Tibial nerve (tissue), 4 donors: ENCODE measurements around the gene SNCAIP. TPM values are rescaled to one million over a fixed set of nuclear protein-coding genes. Genes with fewer than 3 reads are reported as not detected.

Source experiments
- DNase-seq, 2 donors: peaks; one replicate each; pipeline ENCODE4 v3.0.0-alpha.2; 2019; ENCODE audit warnings: low spot score in 2 of 2
- H3K27ac ChIP-seq, 4 donors: fragments of 200-600 bp; sonication (generic) in 3 of 4; one replicate each; pipeline ENCODE4 v1.5.1; 2017 to 2019; ENCODE audit warnings: mild to moderate bottlenecking in 1 of 4
- H3K27me3 ChIP-seq, 2 donors: fragments of 200-600 bp; sonication (generic) in 1 of 2; one replicate each; pipeline versions ENCODE4 v1.5.1 to v1.6.0; 2017 to 2019
- H3K36me3 ChIP-seq, 3 donors: fragments of 200-600 bp; sonication (generic); one replicate each; pipeline ENCODE4 v1.5.1; 2018 to 2019
- H3K4me1 ChIP-seq, 4 donors: fragments of 200-600 bp; sonication (generic) in 3 of 4; one replicate each; pipeline ENCODE4 v1.5.1; 2017 to 2019
- H3K4me3 ChIP-seq, 4 donors: fragments of 200-600 bp; sonication (generic) in 3 of 4; one replicate each; pipeline ENCODE4 v1.5.1; 2017 to 2019; ENCODE audit warnings: mild to moderate bottlenecking in 1 of 4, moderate library complexity in 1 of 4
- H3K9me3 ChIP-seq, 4 donors: fragments of 200-600 bp; sonication (generic) in 3 of 4; one replicate each; pipeline ENCODE4 v1.5.1; 2017 to 2019
- CTCF ChIP-seq, 5 experiments: fragments of 200-600 bp in 3 of 5; fragments of 450-650 bp in 2 of 5; sonication (generic) in 3 of 5; IDR thresholded peaks; one replicate each; pipeline ENCODE4 v1.5.1; 2016 to 2019; ENCODE audit warnings: antibody characterized with exemption in 5 of 5, mild to moderate bottlenecking in 3 of 5, moderate library complexity in 2 of 5
- EP300 ChIP-seq, 2 donors: sonication (generic); formaldehyde crosslinking; IDR thresholded peaks; one replicate each; pipeline ENCODE4 v1.6.1; 2017; ENCODE audit warnings: antibody characterized with exemption in 2 of 2, mild to moderate bottlenecking in 1 of 2
- POLR2A ChIP-seq, 2 donors: fragments of 450-650 bp; IDR thresholded peaks; one replicate each; pipeline ENCODE4 v1.6.1; 2017; ENCODE audit warnings: antibody characterized with exemption in 2 of 2, mild to moderate bottlenecking in 2 of 2, moderate library complexity in 2 of 2
- whole genome bisulfite sequencing, 2 donors: methylation state at CpG; one replicate each; pipeline ENCODE4 v1.1.5; 2018; 5-methylcytosine and 5-hydroxymethylcytosine counted together
- total RNA-seq, 4 donors: library from RNA; depleted of rRNA; stranded (reverse); fragments of >200 nt; gene quantifications; one replicate each; pipeline ENCODE4 v1.1.0, GENCODE V29; 2016

The SNCAIP gene
- total RNA-seq, 4 donors from 2014 or later: 4.6 to 18.6 (median 6.4) TPM

GRCh38 chr5:122465031-122465577 lies 153.1 kb downstream of the SNCAIP start:
- no peaks in the 10 kb centered on the region for H3K36me3 ChIP-seq
- H3K27me3 ChIP-seq: no peaks in the 10 kb centered on the region
- no peak for DNase-seq
- TF ChIP-seq CTCF (IDR thresholded peaks at IDR 0.05): no peak
- TF ChIP-seq POLR2A (IDR thresholded peaks at IDR 0.05): no peak
- no peak for TF ChIP-seq EP300 (IDR thresholded peaks at IDR 0.05)
- no peaks in the 10 kb centered on the region for H3K9me3 ChIP-seq
- WGBS, 2 donors: 73 to 74% methylated on average over 7 of the region's 7 CpGs
- no peak overlapping the region for H3K27ac ChIP-seq
- no peaks in the 10 kb centered on the region for H3K4me1 ChIP-seq
- H3K4me3 ChIP-seq: no peak overlapping the region

- no peaks in the 10 kb centered on the region for H3K27me3 ChIP-seq
- no peaks in the 10 kb centered on the region for H3K4me1 ChIP-seq
- H3K9me3 ChIP-seq: no peaks in the 10 kb centered on the region
- H3K4me3 ChIP-seq: no peak overlapping the region
- WGBS, 2 donors: 67 to 76% methylated on average over 4 of the region's 4 CpGs
- no peak for TF ChIP-seq CTCF (IDR thresholded peaks at IDR 0.05)
- no peaks in the 10 kb centered on the region for H3K36me3 ChIP-seq
- H3K27ac ChIP-seq: no peak overlapping the region
- no peak for DNase-seq
These were observed 154.0 kb downstream of the SNCAIP start for GRCh38 chr5:122465994-122466393.

GRCh38 chr5:122468351-122469116 lies 156.5 kb downstream of the SNCAIP start:
- Histone ChIP-seq H3K4me1 (no peaks in the 10 kb centered on the region), H3K27ac (no peak overlapping the region), H3K27me3 (no peaks in the 10 kb centered on the region), H3K4me3 (no peak overlapping the region), H3K36me3 (no peaks in the 10 kb centered on the region), H3K9me3 (no peaks in the 10 kb centered on the region)
- TF ChIP-seq CTCF (IDR thresholded peaks at IDR 0.05) (no peak), EP300 (IDR thresholded peaks at IDR 0.05) (no peak), POLR2A (IDR thresholded peaks at IDR 0.05) (no peak)
- DNase-seq: no peak
- 95% methylated on average over 2 of the region's 2 CpGs for WGBS, 2 donors

- Histone ChIP-seq H3K27ac (no peak overlapping the region), H3K9me3 (no peaks in the 10 kb centered on the region), H3K36me3 (no peaks in the 10 kb centered on the region), H3K4me1 (no peaks in the 10 kb centered on the region), H3K27me3 (no peaks in the 10 kb centered on the region), H3K4me3 (no peak overlapping the region)
- DNase-seq: no peak
- TF ChIP-seq CTCF (IDR thresholded peaks at IDR 0.05): no peak
- TF ChIP-seq POLR2A (IDR thresholded peaks at IDR 0.05): no peak
- TF ChIP-seq EP300 (IDR thresholded peaks at IDR 0.05): no peak
- 79 to 84% methylated on average over 5 of the region's 5 CpGs for WGBS, 2 donors
These were observed 157.4 kb downstream of the SNCAIP start for GRCh38 chr5:122469384-122469919.

GRCh38 chr5:122470365-122470764 lies 158.3 kb downstream of the SNCAIP start:
- no peak for TF ChIP-seq POLR2A (IDR thresholded peaks at IDR 0.05)
- TF ChIP-seq CTCF (IDR thresholded peaks at IDR 0.05): no peak
- WGBS, 2 donors: 48 to 53% methylated on average over 2 of the region's 2 CpGs
- DNase-seq: no peak
- Histone ChIP-seq H3K4me1 (no peaks in the 10 kb centered on the region), H3K27ac (no peak overlapping the region), H3K9me3 (no peaks in the 10 kb centered on the region), H3K4me3 (no peak overlapping the region), H3K36me3 (no peaks in the 10 kb centered on the region), H3K27me3 (no peaks in the 10 kb centered on the region)
